GM12865 (cell line): ENCODE data around the gene BEAN1.

Experiments used
- DNase-seq: peaks from one replicate; pipeline ENCODE4 v3.0.0; 2010; ENCODE audit warnings: low read depth
- H3K4me3 ChIP-seq: 2 replicates; pipeline ENCODE4 v1.5.1; 2011; ENCODE audit warnings: mild to moderate bottlenecking, low read depth, low read length, control low read depth
- TF ChIP-seq, protein P1 (sequence below): IDR thresholded peaks from 2 replicates; pipeline ENCODE4 v1.5.1; 2011; ENCODE audit warnings: low read length, control low read depth, low read depth, inconsistent platforms; ENCODE audit not compliant: insufficient read depth; ENCODE audit errors: missing control alignments

BEAN1 gene

DNA sequence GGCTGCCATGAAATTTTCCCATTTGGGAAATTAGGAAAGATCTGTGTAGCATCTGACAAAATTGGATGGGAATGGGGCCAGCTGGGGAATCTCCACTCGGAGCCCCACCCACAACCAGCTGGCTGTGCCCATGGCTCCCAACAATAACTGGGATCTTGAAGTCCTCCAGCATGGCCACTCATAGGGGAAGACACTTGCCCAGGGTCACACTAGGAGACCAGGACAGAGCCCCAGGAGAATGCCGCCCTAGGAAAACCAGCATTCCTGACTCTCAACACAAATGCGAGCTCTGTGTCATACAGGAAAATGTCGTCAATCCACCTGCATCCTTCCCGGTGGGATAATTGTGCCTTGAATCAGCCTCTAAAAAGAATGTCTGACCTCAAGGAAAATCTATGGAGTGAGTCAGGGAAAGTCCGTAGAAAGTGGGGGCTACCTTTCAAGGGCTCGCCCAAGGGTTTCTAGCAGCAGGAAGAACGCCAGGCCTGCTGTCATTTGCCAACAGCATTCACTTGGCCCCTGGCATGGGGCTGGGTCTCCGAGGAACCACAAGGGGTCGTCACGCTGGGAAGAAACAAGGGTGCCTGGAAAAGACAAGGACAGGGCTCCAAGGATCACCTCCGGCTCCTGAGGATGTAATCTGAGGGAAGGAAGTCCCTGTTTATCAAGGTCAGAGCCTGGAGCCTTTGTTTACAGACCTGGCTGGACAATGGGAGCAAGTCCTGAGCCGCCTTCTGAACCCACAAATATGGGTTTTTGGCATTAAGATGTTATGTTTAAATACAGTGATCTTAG lies 44.7 kb upstream of the BEAN1 start:
- H3K4me3 ChIP-seq = no peak overlapping the region
- TF ChIP-seq, protein P1, sequence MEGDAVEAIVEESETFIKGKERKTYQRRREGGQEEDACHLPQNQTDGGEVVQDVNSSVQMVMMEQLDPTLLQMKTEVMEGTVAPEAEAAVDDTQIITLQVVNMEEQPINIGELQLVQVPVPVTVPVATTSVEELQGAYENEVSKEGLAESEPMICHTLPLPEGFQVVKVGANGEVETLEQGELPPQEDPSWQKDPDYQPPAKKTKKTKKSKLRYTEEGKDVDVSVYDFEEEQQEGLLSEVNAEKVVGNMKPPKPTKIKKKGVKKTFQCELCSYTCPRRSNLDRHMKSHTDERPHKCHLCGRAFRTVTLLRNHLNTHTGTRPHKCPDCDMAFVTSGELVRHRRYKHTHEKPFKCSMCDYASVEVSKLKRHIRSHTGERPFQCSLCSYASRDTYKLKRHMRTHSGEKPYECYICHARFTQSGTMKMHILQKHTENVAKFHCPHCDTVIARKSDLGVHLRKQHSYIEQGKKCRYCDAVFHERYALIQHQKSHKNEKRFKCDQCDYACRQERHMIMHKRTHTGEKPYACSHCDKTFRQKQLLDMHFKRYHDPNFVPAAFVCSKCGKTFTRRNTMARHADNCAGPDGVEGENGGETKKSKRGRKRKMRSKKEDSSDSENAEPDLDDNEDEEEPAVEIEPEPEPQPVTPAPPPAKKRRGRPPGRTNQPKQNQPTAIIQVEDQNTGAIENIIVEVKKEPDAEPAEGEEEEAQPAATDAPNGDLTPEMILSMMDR = no peak
- DNase-seq = no peak

DNA sequence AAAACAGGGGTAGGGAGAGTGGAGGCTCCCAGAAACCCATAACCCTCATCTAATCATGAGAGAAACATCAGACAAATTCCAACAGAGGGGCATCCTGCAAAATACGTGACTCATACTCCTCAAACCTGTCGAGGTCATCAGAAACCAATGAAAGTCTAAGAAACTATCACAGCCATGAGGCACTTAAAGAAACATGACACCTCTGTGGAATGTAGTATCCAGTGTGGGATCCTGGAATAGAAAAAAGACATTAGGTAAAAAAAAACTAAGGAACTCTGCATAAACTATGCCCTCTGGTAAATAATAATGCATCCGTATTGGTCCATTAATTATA lies 44.2 kb upstream of the BEAN1 start:
- H3K4me3 ChIP-seq = no peak overlapping the region
- TF ChIP-seq, protein P1 = no peak
- no peak for DNase-seq

DNA sequence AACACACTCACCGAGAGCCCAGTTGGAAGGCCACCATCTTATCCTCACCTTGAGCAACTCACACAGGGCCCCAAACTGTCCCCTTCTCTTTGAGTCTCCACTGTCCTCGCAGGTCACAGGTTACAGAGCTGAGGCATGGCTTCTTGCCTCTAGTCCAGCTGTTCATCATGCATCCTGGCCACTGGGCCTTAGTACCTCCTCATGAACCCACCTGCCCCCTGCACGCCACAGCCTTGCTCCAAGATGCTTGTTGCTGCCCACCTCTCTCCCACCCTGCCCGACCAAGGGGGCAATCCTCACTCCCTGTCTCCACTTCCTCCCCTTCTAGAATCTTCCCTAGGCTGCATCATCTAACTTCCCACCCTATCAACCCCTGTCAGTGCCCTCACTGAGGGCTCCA lies 43.5 kb upstream of the BEAN1 start:
- TF ChIP-seq, protein P1 = no peak
- no peak for DNase-seq
- H3K4me3 ChIP-seq = no peak overlapping the region

DNA sequence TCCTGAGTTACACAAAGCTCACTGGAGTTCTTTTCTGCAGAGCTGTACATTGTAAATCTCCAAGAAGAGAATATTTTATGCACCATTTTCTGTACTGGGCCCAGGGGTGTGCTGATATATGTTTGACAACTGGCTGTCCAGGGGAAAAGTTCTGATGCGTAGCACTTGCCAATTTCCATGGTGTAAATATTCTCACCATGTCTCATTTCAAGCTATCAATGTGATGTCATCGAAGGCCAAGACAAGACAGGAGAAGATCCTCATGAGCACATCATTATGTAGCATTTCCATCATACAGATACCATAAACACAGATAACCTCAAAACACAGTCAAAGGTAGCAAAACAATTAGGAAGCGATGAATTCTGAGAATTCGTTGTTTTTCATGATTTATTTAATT lies 41.7 kb upstream of the BEAN1 start:
- no peak for DNase-seq
- no peak overlapping the region for H3K4me3 ChIP-seq
- TF ChIP-seq, protein P1 = no peak

DNA sequence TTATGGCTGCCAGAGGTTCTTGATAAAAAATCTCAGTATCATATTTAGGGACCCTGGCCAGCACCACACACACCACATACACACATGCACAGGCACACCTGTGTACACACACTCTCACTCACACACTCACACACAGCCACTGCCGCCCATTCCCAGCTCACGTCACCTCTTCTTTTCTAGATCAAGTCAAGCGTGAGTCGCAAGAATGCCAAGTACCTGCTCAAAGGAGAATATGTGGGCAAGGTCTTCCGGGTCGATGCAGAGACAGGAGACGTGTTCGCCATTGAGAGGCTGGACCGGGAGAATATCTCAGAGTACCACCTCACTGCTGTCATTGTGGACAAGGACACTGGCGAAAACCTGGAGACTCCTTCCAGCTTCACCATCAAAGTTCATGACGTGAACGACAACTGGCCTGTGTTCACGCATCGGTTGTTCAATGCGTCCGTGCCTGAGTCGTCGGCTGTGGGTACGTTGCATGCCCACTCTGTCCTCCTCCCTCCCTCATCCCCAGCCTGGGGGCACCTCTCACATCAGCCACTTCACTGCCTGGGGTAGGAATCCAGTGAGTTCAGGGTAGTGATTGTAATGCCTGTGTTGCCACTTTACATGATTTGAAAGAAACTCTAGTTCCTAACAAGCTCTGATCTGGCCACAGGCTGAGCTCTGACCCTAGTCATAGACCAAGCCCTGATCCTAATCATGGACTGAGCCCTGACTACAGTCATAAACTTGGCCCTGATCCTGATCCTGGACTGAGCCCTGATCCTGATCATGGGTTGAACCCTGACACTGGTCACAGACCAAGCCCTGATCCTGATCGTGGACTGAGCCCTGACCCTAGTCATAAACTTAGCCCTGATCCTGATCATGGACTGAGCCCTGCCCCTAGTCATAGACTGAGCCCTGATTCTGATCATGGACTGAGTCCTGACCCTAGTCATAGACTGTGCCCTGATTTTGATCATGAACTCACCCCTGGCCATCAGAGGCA lies 40.2 kb upstream of the BEAN1 start:
- no peak for DNase-seq
- no peak overlapping the region for H3K4me3 ChIP-seq
- TF ChIP-seq, protein P1 = no peak

DNA sequence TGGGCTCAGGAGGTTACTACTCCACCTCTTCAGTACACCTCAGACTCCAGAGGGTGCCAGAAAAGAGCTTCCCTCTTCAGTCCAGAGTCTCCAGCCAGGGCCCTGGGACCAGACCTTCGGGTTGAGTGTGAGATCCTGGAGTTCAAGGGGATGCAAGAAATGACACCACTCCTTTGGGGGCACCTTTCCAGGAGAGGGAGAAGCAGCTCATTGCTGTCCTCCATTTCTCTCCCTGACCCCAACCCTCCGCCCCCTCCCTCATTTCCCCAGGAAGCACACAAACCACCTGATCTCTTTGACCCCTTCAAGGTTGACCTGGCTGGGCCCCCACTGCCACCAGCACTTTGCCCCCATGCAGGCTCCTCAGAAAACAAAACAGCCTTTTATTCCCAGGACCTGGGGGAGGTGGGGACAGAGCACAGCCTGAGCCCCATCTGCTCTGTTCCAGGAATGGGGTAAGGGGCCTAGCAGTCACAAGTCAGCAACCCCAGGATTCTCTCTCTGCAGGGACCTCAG lies 39.2 kb upstream of the BEAN1 start:
- no peak for DNase-seq
- H3K4me3 ChIP-seq = no peak overlapping the region
- TF ChIP-seq, protein P1 = no peak
